Measurements from ENCODE around the gene PEX11G. TPM values are rescaled to one million over a fixed set of nuclear protein-coding genes. Genes with fewer than 3 reads are reported as not detected.

PEX11G gene
- total and polyA plus RNA-seq, 2 donors (not counting 3 experiments of a cell fraction or from before 2014, with no cell fraction given) = 1.3 to 1.9 TPM

GRCh38 chr19:7483720-7484201 lies 5.1 kb downstream of the PEX11G start:
- TF ChIP-seq EZH2 (IDR thresholded peaks at IDR 0.05; ENCODE audit: borderline replicate concordance, low read depth, low read length, severe bottlenecking) (no peak), JUN (IDR thresholded peaks at IDR 0.05; ENCODE audit: borderline replicate concordance, insufficient read depth, insufficient read length, low read depth) (no peak), POLR2A (IDR thresholded peaks at IDR 0.05; ENCODE audit: low read depth, low read length) (no peak), MYC (IDR thresholded peaks at IDR 0.05; ENCODE audit: low read depth, low read length) (no peak), MAX (IDR thresholded peaks at IDR 0.05; ENCODE audit: insufficient read depth, insufficient read length) (no peak), GATA2 (IDR thresholded peaks at IDR 0.05; ENCODE audit: insufficient read depth, insufficient read length, low read depth, low read length) (no peak), POLR2AphosphoS5 (IDR thresholded peaks at IDR 0.05; ENCODE audit: insufficient read depth, low read depth, low read length) (no peak), CTCF (IDR thresholded peaks at IDR 0.05; ENCODE audit: extremely low read depth in 1 of 2, insufficient read depth in 1 of 2, low read depth in 1 of 2, low read length in 2 of 2) (no peak), FOS (IDR thresholded peaks at IDR 0.05; ENCODE audit: borderline replicate concordance, insufficient read depth, low read length) (no peak)
- POLR2A ChIA-PET = no interaction called here
- no TSS peak for BruUV-seq (replicated peaks)
- Histone ChIP-seq H3K9me1 (replicated peaks; ENCODE audit: control insufficient read depth, extremely low read depth, insufficient read depth, low read length) (no peaks in the 10 kb centered on the region), H3K9ac (replicated peaks; ENCODE audit: extremely low read depth, insufficient read depth, low read length) (no peak overlapping the region), H3K79me2 (ENCODE audit: control insufficient read depth, insufficient read depth, low read length) (no peaks in the 10 kb centered on the region), H3K4me3 (replicated peaks in 1 of 3; ENCODE audit: insufficient read depth in 1 of 3, low read depth in 1 of 3, low read length in 3 of 3) (no peak overlapping the region), H3K4me1 (ENCODE audit: control insufficient read depth, extremely low read depth, insufficient read depth, low read length) (no peaks in the 10 kb centered on the region), H3K36me3 (ENCODE audit: control insufficient read depth in 2 of 2, extremely low read depth in 1 of 2, insufficient read depth in 2 of 2, low read length in 2 of 2) (no peaks in the 10 kb centered on the region), H3K9me3 (replicated peaks; ENCODE audit: control insufficient read depth, insufficient read depth, low read length) (no peaks in the 10 kb centered on the region), H2AFZ (ENCODE audit: low read depth, low read length) (no peak overlapping the region), H3K27me3 (ENCODE audit: control insufficient read depth in 2 of 2, insufficient read depth in 2 of 2, low read length in 2 of 2) (no peaks in the 10 kb centered on the region), H3K27ac (ENCODE audit: insufficient read depth, low read depth, low read length) (no peak overlapping the region), H4K20me1 (replicated peaks; ENCODE audit: control insufficient read depth, extremely low read depth, insufficient read depth, low read length) (no peaks in the 10 kb centered on the region), H3K4me2 (ENCODE audit: insufficient read depth, low read length) (no peak overlapping the region)
- CTCF ChIA-PET = no interaction called here
- intact Hi-C loops (cut with micrococcal nuclease) = no loop called here
- DNase-seq (ENCODE audit: low read depth, low spot score) (no peak), FAIRE-seq (no peak)
- dilution Hi-C loops (cut with MboI; ENCODE audit: extremely low pct_ligation_motif_present, low sequenced_read_pairs) = no loop called here
